ENCODE measurements around the gene SH3BP1.
A peak's percentile ranks its signal among the peaks of the same experiment; 100 is the strongest.
"Not testable (repeated sequence)": the region's sequence is repeated elsewhere in the genome, so short reads cannot be mapped to it uniquely, and the experiment has no call there.

SH3BP1 gene, protein sequence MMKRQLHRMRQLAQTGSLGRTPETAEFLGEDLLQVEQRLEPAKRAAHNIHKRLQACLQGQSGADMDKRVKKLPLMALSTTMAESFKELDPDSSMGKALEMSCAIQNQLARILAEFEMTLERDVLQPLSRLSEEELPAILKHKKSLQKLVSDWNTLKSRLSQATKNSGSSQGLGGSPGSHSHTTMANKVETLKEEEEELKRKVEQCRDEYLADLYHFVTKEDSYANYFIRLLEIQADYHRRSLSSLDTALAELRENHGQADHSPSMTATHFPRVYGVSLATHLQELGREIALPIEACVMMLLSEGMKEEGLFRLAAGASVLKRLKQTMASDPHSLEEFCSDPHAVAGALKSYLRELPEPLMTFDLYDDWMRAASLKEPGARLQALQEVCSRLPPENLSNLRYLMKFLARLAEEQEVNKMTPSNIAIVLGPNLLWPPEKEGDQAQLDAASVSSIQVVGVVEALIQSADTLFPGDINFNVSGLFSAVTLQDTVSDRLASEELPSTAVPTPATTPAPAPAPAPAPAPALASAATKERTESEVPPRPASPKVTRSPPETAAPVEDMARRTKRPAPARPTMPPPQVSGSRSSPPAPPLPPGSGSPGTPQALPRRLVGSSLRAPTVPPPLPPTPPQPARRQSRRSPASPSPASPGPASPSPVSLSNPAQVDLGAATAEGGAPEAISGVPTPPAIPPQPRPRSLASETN
- 25.4 to 28.6 reads per million in 2 donors for total RNA-seq

DNA sequence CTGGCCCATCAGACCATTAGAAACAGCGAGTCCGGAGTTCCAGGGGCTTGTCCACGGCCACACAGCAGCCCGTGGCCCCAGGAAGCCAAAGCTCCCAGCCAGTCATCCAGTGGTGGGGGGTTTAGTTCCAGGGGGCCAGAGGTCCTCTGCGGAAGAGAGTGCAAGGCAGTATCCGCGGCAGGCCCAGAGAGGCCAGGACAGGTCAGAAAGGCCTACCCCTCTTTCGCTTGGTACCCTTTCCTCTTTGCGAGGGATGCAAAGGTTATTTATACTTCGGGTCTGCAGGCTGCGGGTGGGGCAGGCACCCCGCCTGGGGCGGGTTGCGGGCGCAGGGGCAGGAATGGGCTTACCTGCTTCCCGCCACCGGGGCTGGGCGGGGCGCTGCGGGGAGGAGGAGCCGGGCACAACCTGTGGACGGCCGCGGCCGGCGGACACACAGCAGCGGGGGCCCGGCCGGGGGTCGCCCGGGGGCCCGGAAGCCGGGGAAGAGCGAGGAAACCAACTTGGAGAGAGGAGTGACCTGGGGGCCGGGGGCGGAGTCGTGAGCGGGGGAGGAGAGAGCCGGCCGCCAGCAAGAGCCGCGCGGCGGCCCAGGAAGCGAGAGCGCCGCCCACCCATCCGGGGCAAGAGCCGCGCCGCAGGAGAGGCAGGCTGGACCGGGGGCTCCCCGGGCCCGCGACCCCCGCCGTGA is at the start of gene SH3BP1:
Gene SH3BP1 (plus strand): TSS at position 600 of the 691 bp plus-strand sequence. CDS start 119 bp downstream, outside the sequence.
- DNase-seq: peak; percentile 50

DNA sequence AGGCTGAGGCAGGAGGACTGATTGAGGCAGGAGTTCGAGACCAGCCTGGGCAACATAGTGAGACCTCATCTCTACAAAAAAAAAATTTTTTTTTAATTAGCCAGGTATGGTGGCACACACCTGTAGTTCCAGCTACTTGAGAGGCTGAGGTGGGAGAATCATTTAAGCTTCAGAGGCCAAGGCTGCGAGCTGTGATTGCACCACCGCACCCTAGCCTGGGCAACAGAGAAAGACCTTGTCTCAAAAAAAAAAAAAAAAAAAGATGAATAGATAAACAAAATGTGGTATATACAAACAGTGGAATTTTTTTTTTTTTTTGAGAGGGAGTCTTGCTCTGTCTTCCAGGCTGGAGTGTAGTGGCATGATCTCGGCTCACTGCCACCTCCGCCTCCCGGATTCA is 48.4 kb upstream of the SH3BP1 start:
- DNase-seq: not testable (repeated sequence)

DNA sequence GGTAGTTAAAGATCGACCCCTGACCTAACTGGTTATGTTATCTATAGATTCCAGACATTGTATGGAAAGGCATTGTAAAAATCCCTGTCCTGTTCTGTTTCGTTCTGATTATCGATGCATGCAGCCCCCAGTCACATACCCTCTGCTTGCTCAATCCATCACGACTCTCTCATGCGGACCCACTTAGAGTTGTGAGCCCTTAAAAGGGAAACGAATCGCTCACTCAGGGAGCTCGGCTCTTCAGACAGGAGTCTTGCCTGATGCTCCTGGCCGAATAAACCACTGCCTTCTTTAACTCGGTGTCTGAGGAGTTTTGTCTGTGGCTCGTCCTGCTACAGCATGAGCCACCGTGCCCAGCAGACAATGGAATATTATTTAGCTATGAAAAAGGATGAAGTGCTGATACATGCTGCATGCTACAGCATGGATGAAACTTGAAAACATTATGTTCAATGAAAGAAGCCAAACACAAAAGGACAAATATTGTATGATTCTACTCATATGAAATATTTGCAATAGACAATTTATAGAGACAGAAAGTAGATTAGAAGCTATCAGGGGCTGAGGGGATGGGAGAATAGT is 47.6 kb upstream of the SH3BP1 start:
- DNase-seq: no peak

DNA sequence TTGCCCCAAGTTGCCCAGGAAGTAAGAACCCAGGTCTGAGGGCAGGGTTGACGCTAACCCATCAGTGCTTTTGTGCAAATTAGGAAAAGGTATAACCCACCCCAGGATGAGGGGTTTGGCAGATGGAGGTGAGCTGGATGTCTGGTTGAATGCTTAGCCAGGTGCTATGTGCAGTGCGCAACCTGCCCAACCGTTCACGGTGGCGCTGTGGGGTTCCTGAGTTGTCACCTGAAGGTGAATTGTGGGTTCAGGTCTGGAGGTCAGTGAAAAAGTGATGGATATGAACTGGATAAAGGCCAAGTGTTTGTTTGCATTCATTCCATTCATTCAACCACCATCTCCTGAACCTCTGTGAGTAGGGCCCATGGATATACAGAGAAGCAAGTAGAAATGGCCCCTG is 45.2 kb upstream of the SH3BP1 start:
- DNase-seq: no peak

DNA sequence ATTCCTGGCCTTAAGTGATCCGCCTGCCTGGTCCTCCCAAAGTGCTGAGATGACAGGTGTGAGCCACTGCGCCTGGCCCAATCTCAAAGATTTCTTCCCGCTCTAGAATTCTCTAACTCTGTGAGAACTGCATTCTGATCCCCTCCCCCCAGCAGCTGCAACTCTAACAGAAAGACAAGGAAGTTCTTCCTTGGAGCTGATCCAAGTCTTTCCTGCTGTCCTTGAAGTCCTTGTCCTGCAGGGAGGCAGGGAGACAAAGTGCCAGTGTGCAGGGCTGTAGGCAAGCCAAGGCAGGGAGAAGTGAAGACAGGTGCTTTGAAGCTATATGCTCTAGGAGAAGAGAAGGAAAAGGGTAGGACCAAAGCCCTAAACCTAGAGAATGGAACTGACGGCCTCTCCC is 40.3 kb upstream of the SH3BP1 start:
- DNase-seq: no peak

DNA sequence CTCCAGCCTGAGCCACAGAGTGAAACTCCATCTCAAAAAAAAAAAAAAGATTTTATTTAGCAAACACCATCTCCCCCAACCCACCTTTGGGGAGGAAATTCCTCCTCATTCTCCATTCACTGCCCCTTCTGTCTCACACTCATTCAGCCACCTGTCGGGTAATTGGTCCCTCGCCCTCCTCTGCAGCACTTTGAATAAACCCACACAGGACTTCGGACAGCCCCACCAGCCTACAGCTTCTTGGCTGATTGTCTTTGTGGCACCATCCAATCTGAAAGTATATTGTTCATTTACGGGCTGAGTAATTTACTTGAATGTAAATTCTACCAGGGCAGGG is 38.3 kb upstream of the SH3BP1 start:
- DNase-seq: no peak

DNA sequence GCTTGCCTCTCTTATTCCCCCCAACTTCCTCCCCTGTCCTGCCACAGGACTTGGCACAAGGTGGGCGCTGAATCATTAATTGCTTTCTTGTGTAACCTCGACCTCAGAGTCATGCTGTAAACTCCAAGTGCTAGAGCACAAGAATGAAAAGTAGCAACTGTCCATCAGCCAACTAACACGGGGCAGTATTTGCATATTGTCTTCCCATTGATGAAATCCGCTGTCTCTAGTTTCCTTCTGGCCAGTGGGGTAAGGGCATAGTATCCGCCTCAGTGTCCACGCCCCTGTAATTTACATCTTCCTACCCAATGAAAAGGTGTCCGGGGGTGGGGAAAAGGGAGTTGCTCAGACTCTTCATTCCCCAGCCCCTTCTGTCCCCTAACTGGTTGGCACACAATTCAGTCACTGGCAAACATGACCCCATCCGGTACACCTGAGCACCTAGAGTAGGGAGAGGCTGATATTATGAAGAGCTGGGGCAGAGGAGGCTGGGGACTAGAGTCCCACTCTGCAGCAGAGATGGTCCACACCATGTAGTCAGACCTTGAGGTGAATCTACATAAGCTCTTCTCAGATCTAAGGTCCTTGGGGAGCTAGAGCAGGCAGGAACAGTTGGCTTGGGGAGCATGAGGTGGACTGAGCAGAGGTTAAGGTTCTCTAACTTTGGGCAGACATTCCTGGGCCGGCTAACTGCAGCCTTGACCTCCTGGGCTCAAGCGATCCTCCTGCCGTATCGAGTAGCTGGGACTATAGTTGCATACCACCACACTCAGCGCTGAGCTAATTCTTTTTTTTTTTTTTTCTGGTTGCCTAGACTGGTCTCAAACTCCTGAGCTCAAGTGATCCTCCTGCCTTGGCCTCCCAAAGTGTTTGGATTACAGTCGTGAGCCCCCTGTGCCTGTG is 37.7 kb upstream of the SH3BP1 start:
- DNase-seq: no peak

DNA sequence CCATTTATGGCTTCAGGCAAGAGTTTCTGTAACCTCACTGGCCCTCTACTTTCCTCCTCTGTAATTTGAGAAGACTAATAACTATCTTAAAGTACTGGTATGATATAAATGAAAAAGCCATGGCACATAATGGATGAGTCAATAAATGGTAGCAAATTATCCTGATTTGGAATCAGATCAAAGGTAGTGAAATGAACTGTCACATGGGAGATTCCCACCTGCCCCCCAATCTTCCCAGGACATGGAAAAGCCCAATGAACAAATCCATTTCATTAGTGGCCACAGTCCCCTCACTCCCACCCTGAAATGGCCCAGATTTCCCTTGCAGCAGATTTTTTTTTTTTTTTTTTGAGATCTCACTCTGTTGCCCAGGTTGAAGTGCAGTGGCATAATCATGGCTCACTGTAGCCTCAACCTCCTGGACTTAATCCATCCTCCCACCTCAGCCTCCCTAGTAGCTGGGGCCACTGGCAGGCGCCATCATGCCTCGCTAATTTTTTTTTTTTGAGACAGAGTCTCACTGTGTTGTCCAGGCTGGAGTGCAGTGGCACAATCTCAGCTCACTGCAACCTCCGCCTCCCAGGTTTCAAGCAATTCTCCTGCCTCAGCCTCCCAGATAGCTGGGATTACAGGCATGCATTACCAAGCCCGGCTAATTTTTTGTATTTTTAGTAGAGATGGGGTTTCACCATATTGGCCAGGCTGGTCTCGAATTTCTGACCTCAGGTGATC is 36.8 kb upstream of the SH3BP1 start:
- not testable (repeated sequence) for DNase-seq

DNA sequence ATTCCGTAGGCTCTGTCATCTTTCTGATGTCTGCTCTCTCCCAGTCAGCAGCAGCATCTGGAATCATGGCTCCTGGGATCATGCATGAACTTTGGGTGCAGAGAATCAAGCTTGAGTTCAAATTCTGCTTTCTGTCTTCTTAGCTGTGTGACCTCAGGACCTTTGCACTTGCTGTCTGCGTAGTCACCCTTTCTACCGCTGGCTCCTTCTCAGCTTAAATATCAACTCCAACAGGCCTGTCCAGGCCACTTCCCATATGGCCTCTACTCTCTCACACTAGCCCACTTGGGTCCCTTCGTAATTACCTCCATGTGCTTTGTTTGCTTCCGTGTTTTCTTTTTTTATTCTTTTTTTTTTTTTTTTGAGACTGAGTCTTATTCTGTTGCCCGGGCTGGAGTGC is 35.4 kb upstream of the SH3BP1 start:
- no peak for DNase-seq

DNA sequence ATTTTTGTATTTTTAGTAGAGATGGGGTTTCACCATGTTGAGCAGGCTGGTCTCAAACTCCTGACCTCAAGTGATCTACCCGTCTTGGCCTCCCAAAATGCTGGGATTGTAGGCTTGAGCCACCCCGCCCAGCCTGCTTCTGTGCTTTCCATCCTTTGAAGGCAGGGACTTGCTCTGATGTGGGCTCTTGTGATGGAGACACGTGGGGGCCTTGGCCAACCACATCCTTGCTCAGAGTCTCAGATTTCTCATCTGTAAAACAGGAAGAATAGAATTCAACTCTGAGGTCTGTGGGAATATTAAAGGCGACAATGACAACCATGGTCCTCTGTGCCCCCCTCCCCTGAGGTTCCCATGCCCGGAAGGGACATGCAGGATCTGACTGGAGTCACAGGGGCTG is 34.6 kb upstream of the SH3BP1 start:
- DNase-seq: no peak

DNA sequence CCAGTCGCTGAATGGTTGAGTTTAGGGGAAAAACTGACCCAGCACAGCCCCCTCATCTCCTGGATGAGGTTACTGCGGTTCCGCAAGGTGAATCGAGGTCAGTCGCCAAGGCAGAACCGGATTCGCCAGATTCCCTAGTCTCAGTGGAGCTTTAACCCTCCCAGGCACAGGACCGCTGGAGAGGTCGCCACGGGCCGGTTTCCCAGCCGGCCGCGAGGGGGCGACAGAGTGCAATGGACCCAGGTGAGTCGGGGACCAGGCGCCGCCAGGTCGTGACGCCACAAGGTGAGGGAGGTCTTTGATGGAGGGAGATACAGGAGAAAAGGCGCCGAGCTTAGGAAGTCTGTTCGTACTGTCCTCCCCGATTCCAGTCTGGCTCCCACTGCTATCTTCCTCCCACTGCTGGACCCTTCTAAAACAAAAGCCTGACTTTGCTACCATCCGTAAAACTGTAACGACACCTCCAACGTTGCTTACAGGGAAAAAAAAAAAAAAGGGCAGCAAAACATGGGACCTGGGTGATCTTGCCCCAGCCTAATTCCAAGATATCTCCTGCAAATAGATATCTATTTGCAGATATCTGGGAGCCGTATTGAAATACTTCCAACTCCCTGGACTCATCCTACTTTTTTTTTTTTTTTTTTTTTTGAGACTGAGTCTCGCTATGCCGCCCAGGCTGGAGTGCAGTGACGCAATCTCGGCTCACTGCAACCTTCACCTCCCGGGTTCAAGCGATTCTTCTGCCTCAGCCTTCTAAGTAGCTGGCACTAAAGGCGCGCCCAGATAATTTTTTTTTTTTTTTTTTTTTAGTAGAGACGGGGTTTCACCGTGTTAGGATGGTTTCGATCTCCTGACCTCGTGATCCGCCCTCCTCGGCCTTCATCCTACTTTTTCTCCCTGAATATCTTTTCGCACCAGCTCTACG is 32.2 kb upstream of the SH3BP1 start:
- peak; percentile 73 for DNase-seq

DNA sequence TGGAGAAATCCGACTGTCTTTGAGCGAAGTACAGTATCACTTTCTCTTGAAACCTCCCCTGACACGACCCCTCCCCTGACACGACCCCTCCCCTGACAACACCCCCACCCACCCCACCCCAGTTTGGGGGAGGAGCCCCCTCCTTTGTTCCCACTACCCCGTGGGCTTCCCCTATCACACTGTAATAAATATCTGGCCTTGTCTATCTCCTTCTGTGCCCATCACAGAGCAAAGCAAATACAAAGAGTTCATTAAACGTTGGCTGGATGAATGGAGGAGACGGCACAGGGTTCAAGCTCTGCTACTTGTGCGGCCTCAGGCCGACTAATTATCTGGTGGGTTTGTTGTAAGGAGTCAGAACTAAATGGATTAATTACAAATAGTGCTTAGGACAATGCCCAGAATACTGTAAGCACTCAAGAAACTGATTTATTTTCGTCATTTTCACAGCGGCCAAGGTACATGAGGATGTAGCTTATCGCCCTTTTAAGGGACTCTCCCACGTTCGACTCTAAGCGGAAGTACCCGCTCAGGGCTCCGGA is 31.5 kb upstream of the SH3BP1 start:
- DNase-seq: no peak

DNA sequence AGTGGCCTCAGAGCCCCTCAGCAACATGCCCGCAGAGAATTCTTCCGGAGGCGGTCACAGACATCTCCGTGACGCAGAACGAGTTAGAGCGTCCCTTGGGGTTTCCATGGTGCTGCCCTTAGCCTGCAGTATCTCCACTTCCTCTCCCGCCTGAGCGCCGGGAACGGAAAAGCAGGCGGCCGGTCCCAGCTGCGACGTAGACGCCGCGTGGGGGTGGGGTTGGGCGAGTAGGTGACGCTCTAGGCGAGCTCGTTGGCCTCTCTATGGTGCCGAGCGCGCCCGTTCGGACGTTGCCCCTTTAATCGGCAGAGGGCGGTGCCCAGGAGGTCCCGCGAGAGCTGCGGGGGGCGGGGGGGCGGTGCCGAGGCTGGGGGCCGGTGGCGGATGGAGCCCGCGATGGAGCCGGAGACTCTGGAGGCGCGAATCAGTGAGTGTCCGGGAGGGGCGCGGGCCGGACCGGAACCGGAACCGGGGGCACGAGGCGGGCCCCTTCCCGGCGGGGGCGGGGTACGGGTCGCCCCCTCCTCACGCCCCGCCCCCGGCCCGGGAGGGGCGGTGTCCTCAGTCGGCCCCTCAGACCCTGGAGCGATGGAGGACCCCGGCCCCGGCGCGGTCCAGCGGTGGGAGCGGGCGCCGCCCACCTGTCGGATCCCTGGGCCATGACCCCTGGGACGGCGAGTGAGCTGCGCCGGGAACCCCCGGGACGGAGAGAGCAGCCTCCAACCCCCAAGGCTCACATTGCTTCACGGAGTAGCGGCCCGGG is 30.8 kb upstream of the SH3BP1 start, which contains the start of gene GGA1:
Gene GGA1 (plus strand): TSS at position 358 of the 763 bp plus-strand sequence. CDS start 27 bp downstream, at position 385.
- peak; percentile 95 for DNase-seq

DNA sequence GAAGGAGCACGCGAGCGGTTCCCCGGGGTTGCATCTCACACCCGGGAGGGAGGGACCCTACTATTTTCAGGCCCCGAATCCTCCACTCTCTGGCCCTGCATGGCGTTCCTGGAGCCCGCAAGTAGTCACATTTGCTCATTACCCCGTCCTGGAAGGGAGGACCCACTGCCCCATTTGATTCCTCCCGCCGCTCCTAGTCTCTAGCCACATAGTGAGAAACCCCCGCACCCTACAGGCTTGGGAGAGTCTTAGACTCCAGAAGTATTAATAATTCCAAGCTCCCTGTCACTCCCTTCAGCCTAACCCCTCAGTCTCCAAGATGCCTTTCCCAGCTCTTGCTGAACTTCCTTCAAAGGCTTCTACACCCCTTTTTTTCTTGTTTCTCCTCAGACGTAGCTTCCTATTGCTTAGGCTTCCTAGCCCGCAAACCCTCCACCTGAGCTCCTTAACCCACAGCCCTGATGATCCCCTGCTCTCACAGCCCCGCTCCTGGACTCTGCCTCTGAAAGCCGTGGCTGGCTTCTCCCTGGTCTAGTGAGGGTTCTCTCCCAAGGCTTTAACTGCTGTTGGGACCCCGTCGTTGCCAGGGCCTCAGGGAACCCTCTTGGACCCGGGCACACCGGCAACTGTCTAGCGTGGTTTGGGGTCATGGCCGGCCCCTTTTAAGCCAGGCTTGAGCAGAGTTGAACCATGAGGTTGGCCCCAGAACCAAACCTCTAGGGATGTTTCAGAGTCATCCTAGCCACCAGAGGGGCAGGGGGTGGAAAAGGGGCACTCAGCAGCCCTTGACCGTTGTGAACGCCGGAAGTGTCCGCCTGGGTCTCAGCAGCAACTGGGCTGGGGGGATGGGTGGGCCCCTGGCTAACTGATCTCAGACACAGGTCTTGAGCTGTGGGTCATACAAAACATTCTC is 30.0 kb upstream of the SH3BP1 start:
- no peak for DNase-seq

DNA sequence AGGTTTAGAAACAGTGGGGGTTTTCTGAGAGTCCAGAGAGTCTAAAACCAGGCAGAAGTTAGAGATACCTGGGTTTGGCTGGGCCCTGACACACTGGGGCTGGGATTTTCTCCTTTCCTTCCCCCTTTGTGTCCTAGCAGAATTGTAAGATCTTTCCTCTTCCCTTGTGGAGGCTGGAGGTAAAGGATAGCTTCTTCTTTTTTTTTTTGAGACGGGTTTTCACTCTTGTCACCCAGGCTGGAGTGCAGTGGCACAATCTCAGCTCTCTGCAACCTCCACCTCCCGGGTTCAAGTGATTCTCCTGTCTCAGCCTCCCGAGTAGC is 29.4 kb upstream of the SH3BP1 start:
- DNase-seq: not testable (repeated sequence)

DNA sequence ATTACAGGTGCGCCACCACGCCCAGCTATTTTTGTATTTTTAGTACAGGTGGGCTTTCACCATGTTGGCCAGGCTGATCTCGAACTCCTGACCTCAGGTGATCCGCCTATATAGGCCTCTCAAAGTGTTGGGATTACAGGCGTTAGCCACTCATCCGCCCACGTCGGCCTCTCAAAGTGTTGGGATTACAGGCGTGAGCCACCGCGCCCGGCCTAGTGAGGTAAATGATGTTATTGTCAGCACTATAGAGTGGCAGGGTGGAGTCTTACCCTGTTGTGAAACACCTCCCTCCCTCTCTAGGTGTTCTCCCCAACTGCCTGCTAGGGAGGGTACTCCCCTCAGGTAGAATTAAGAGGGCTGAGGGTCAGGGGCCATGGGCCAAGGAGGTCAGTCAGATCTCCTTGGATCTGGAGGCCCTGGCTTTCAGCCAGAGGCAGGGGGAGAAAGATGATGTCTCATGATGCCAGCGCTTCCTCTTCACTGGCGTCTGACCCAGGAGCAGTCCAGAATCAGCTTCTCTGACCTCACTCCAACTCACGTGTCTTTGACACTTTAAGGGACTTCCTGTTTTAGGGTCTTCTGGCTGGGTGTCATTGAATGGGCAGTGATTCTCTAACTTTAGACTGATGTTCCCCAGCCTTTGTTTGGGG is 28.9 kb upstream of the SH3BP1 start:
- DNase-seq: no peak

DNA sequence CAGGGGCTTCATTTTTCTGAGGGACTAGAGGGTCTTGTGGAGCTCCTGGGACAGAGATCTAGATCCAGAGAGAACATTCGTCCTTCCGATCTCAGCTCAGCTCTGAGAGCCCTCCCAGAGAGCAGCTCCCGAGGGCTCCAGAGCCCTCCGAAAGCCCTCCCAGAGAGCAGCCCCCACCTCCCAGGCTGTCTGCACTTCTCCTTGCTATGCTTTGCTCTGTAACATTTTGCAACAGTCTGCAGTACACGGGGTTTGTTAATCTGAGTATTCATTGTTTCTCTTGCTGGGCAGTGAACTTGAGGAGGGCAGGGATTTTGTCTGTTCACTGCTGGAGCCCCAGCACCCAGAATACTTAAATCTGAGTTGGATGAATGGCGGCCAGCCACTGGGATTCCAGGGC is 28.3 kb upstream of the SH3BP1 start:
- no peak for DNase-seq

Data from activated gamma-delta T cell (primary cell).